Measurements from ENCODE around the gene YAP1.
"Not testable (repeated sequence)": the region's sequence is repeated elsewhere in the genome, so short reads cannot be mapped to it uniquely, and the experiment has no call there.

YAP1 gene

GRCh38 chr11:102234779-102235439 is 124.7 kb downstream of the YAP1 start:
- FAIRE-seq (no peak), DNase-seq (ENCODE audit: insufficient read length, low spot score) (no peak)

GRCh38 chr11:102237096-102237735 is 127.0 kb downstream of the YAP1 start:
- DNase-seq (ENCODE audit: insufficient read length, low spot score) (no peak), FAIRE-seq (no peak)

GRCh38 chr11:102238391-102238821 is 128.2 kb downstream of the YAP1 start:
- no peak for FAIRE-seq

GRCh38 chr11:102239448-102239847 is 129.2 kb downstream of the YAP1 start:
- no peak for DNase-seq (ENCODE audit: insufficient read length, low spot score)
- FAIRE-seq: no peak

More at GRCh38 chr11:102238391-102238821, 128.2 kb downstream of the YAP1 start:
- DNase-seq (ENCODE audit: insufficient read length, low spot score): no peak

- DNase-seq (ENCODE audit: insufficient read length, low spot score): no peak
Observed at GRCh38 chr11:102239911-102240310, 129.7 kb downstream of the YAP1 start.

GRCh38 chr11:102240502-102240901 is 130.3 kb downstream of the YAP1 start:
- FAIRE-seq: no peak

More at GRCh38 chr11:102239911-102240310, 129.7 kb downstream of the YAP1 start:
- FAIRE-seq: no peak

GRCh38 chr11:102241026-102241425 is 130.8 kb downstream of the YAP1 start:
- FAIRE-seq (no peak), DNase-seq (ENCODE audit: insufficient read length, low spot score) (no peak)

More at GRCh38 chr11:102240502-102240901, 130.3 kb downstream of the YAP1 start:
- DNase-seq (ENCODE audit: insufficient read length, low spot score): no peak

- DNase-seq (ENCODE audit: insufficient read length, low spot score) (no peak), FAIRE-seq (no peak)
Observed at GRCh38 chr11:102243399-102243884, 133.2 kb downstream of the YAP1 start.

GRCh38 chr11:102244681-102245409 is 134.6 kb downstream of the YAP1 start:
- no peak for FAIRE-seq
- no peak for DNase-seq (ENCODE audit: insufficient read length, low spot score)

- FAIRE-seq (no peak), DNase-seq (ENCODE audit: insufficient read length, low spot score) (no peak)
Observed at GRCh38 chr11:102251423-102251822, 141.2 kb downstream of the YAP1 start.

GRCh38 chr11:102252339-102252891 is 142.2 kb downstream of the YAP1 start:
- FAIRE-seq: no peak
- DNase-seq (ENCODE audit: insufficient read length, low spot score): no peak

GRCh38 chr11:102253020-102253715 is 142.9 kb downstream of the YAP1 start:
- DNase-seq (ENCODE audit: insufficient read length, low spot score) (no peak), FAIRE-seq (no peak)

GRCh38 chr11:102254047-102254446 is 143.8 kb downstream of the YAP1 start:
- FAIRE-seq (no peak), DNase-seq (ENCODE audit: insufficient read length, low spot score) (no peak)

- FAIRE-seq (no peak), DNase-seq (ENCODE audit: insufficient read length, low spot score) (no peak)
Observed at GRCh38 chr11:102256251-102256650, 146.0 kb downstream of the YAP1 start.

GRCh38 chr11:102260241-102260640 is 150.0 kb downstream of the YAP1 start:
- DNase-seq (ENCODE audit: insufficient read length, low spot score): no peak
- no peak for FAIRE-seq

GRCh38 chr11:102263379-102264003 is 153.2 kb downstream of the YAP1 start:
- no peak for DNase-seq (ENCODE audit: insufficient read length, low spot score)
- FAIRE-seq: no peak

GRCh38 chr11:102264704-102265103 is 154.5 kb downstream of the YAP1 start:
- not testable (repeated sequence) for FAIRE-seq; DNase-seq (ENCODE audit: insufficient read length, low spot score)

- no peak for FAIRE-seq
- DNase-seq (ENCODE audit: insufficient read length, low spot score): no peak
Observed at GRCh38 chr11:102266099-102266498, 155.9 kb downstream of the YAP1 start.

- DNase-seq (ENCODE audit: insufficient read length, low spot score) (no peak), FAIRE-seq (no peak)
Observed at GRCh38 chr11:102267609-102268008, 157.4 kb downstream of the YAP1 start.

Measured in GM19239 (cell line).